Measurements from ENCODE around the gene PPP1R13L.
"Not testable (repeated sequence)": the region's sequence is repeated elsewhere in the genome, so short reads cannot be mapped to it uniquely, and the experiment has no call there.

The PPP1R13L gene

DNA sequence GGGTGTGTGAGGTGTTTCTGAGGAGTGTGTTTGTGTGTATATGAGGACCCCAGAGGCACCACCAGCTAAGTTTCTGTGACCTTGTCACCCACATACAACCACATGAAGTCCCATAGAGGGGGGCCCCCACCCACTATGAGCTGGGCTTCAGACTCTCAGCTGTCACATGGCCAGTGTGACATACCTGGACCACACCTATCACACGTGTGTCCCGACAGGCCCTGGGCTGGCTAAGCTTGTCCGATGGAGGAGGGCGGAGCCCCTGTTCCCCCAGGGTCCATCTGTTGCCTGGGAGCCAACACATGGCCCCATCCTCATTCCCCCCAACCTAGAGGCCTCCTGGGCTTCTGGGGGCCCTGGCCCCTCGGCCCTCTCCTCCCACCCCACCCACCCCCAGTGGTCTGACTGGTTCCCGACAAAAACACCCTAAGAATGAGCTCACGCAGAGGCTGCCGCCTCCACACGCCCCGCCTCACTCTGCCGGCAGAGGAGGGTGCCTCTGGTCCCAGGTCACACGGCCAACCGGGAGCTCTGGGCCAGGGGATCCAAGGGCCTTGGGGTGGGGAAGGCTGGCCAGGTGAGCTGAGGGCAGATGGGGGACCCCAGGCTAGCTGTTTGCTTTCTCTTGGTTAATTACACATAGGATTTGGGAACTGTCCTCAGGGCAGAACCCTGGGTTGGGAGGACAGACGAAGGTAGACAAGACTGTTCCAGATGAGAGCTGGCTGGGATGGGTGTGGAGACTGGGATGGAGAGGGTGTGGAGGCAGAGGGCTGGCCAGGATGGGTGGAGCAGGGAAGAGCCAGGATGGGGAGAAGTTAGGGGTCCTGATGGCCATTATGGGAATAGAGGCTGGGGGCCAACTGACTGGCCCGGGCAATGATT, 60.0 kb downstream of the PPP1R13L start:
- no peak for DNase-seq (ENCODE audit: low read depth)

- DNase-seq (ENCODE audit: low read depth) = no peak
These were observed 62.0 kb downstream of the PPP1R13L start for GRCh38 chr19:45342911-45343310.

DNA sequence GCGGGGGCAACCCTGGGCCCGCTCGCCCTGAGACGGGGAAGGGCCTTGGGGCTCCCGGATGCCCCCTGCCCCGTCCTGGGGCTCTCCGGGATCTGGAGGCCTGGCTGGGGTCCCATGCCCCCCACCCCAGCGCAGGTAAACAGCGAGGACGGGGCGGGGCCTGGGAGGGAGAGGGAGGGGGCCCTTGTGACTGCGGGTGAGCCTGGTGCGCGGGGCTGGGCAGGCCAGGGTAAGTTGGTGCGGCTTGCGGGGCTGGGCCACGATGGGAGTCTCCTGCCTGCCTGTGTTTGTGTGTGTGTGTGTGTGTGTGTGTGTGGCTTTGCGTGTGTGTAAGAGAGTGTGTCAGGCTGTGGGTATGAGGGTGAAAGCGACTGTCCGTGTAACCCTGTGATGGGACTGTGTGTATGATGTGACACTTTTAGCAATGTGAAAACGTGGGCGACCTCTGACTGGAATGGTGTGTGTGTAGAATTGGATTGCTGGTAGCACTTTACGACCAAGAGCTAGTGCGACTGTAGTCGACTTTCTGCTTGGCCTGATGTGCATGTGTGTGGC, 63.9 kb downstream of the PPP1R13L start:
- DNase-seq (ENCODE audit: low read depth) = no peak

DNA sequence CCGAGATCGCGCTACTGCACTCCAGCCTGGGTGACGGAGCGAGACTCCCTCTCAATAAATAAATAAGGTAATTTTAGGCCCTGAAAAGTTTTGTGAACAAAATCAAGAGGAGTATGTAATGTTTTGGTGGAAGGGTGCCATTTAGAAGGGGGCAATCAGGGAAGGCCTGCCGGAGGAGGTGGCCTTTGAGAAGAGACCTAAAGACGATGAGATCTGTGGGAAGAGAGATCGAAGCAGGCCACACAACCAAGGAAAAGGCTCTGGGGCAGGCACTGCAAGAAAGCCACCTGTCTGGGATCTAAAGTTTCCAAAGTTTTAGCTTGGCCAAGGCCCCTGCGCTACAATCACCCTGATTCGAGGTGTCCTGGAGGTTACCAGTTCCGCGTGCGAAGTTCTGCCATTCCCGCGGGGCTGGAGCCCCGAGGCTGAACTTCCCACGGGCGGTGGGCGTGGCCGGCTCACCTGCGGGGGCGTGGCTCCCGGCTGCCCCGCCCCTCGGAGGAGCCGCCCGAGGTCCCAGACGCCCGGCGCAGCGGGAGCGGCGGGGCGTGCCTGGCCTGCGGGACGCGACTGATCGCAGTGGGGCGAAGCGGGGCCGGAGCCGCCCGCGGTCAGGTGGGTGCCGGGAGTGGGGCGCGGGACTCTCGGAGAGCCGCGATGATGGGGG, 64.5 kb downstream of the PPP1R13L start, which contains the start of gene KLC3:
KLC3 (plus strand) TSS at position 519 of the 667 bp plus-strand sequence. CDS start 4,792 bp downstream, outside the sequence.
- peak; percentile 12 for DNase-seq (ENCODE audit: low read depth)

GRCh38 chr19:45339629-45340028, 65.2 kb downstream of the PPP1R13L start:
- DNase-seq (ENCODE audit: low read depth) = no peak

- no peak for DNase-seq (ENCODE audit: low read depth)
These were observed 68.1 kb downstream of the PPP1R13L start for GRCh38 chr19:45336696-45337251.

DNA sequence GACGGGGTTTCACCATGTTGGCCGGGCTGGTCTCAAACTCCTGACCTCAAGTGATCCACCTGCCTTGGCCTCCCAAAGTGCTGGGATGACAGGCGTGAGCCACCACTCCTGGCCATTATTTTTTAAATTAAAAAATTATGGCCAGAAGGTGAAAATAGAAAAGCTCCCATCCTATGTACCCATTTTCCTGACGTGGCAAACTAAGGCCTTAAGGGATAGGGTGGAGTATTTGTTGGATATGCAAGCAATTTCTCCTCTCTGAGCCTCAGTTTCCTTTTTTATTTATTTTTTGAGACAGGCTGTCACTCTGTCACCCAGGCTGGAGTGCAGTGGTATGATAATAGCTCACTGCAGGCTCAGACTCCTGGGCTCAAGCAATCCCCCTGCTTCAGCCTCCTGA, 70.0 kb downstream of the PPP1R13L start:
- DNase-seq (ENCODE audit: low read depth) = not testable (repeated sequence)

DNA sequence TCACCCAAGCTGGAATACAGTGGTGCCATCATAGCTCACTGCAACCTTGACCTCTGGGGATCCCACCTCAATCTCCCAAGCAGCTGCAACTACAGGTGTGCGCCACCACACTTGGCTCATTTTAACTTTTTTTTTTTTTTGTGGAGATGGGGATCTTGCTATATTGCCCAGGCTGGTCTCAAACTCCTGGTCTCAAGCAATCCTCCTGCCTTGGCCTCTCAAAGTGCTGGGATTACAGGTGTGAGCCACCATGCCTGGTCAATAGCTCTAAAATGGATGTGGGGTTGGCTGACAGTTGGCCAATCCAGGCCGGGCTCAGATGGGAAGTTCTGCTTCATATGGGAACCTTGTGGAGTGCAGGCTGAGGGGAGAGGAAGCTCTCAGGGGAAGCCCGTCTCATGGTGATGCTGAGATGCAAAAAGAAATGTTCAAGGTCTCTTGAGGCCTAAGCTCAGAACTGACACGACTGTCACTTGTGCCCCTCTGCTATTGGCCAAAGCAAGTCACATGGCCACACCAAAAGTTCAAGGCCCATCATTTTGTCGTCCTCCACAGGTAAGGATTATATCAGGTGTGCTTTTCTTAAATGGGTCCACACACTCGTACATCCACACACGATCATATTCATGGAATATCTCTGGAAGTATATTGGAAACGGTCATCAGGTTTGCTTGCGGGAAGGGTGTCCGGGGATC, 71.1 kb downstream of the PPP1R13L start:
- DNase-seq (ENCODE audit: low read depth) = no peak

DNA sequence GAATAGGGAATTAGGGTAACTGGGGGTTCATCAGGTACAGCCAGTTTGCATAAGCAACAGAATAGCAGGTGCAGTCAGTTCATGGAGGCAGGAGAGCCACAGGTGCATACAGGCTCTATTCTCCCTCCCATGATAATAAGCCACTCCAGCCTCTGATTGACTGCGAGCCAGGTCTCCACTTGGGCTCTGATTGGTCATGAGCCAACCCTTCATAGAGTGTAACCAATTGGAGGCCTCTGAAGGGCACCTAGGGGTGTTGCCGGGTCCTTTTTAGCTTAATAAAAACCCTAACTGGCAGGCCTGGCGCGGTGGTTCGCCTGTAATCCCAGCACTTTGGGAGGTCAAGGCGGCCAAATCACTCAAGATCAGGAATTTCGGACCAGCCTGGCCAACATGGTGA, 73.5 kb downstream of the PPP1R13L start:
- no peak for DNase-seq (ENCODE audit: low read depth)

All from activated T-helper 9 cell treated with anti-CD3 and anti-CD28 coated beads, Interleukin-2, amount 50 U/mL, for 16 hours (primary cell).